HG02943 (cell line): Measurements from ENCODE around the gene IL19.

Source experiments
- ATAC-seq: cut with Tn5 transposase; IDR thresholded peaks from one replicate; pipeline ENCODE4 v1.9.1; 2021; ENCODE audit warnings: mild to moderate bottlenecking, low read depth, moderate library complexity; ENCODE audit not compliant: unreplicated experiment

IL19 gene

DNA sequence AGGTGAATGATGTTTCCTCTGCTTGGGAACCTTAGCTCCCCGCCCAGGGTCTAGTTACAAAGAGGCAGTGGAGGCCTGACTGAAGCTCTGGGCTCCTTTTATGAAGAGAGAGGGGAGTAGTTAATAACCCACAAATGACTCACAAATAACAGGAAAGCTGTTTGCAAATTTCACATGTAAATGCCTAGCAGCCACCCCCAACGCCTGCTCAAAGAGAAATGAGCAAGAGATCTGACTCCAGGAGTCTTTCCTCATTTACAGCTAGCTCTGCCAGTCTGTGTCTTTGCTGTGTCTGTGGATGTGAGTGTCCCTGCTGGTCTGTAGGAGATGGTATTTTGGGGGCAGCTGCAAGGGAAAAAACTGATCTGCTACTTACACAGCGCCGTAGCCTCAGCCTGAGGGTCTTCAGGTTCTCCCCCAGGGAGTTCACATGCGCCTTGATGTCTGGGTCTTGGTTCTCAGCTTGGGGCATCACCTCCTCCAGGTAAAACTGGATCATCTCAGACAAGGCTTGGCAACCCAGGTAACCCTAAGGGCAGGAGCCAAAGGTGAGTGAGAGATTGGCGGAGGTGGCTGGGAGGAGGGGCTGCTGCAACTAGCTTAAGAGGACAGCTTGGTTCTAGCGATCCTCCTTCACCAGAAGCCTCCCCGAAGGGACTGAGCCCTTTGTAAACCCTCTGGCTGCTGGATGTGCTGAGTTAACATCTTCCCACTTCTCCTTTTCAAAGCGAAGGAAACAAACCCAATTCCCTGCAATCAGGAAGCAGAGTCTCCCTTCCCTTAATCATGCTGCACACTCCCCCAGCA is at the start of gene IL19:
TSS of gene IL19 (plus strand) at position 243 of the 807 bp plus-strand sequence. CDS start 65,890 bp downstream, outside the sequence.
- no peak for ATAC-seq

DNA sequence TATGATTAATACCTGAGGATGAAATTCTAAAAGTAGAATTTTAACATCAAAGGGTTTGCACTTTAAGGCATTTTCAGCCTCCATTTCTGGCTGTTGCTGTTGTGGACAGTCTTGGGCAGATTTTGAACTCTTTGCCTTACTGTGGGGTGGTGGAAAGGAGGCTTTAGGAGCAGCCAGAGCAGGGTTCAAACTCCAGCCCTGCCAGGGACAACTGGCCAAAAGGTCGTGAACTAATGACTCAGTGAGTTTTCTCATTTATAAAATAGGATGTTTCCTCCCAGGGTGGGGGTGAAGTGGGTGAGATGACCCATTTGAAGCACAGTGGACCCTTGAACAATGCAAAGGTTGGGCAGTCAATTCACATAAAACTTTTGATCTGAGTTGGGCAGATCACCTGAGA is 49.1 kb upstream of the IL19 start:
- no peak for ATAC-seq

GRCh38 chr1:206722751-206723461 is 47.7 kb upstream of the IL19 start:
- no peak for ATAC-seq

DNA sequence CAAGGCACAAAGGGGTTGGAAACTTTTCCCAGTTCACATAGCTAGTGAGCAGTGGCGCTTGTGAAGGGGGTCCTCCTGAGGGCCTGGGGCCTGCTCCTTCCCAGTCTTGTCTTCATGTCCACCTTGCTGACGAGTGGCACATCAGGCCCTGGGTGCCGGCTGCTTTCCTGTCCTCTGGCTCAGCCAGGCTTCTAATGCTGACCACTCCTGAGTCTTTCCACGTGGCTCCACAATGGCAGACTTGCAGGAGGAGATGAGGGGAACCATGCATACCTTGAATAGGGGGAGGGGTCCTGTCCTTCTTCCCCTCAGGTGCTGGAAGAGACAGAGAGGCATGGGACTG is 47.1 kb upstream of the IL19 start:
- ATAC-seq, result no peak

GRCh38 chr1:206723805-206724472 is 46.6 kb upstream of the IL19 start:
- ATAC-seq, result no peak

GRCh38 chr1:206725109-206725963 is 45.2 kb upstream of the IL19 start:
- ATAC-seq, result no peak

- ATAC-seq, result no peak
These were observed 42.4 kb upstream of the IL19 start for GRCh38 chr1:206727981-206728696.

GRCh38 chr1:206728697-206728987 is 41.9 kb upstream of the IL19 start:
- ATAC-seq, result no peak

DNA sequence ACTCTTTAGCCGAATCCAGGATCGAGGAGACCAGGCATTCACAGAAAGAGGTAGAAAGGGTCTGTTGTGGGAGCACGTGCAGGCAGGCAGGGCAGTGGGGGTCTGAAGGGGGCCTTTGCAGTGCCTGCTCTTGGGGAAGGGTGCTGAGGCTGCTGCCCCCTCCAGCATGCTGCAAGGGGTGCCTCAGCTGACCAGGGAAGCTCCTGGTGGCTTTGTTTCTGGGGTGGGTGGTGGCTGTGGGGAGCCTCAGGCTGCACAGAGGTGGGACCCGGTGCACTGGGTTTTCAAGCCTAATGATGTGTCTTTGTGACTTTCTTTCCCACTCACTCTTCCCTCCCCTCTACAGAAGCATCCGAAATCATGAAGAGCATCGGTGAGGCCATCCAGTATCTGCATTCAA is 41.5 kb upstream of the IL19 start:
- ATAC-seq, result no peak

- no peak for ATAC-seq
These were observed 41.1 kb upstream of the IL19 start for GRCh38 chr1:206729507-206729906.

DNA sequence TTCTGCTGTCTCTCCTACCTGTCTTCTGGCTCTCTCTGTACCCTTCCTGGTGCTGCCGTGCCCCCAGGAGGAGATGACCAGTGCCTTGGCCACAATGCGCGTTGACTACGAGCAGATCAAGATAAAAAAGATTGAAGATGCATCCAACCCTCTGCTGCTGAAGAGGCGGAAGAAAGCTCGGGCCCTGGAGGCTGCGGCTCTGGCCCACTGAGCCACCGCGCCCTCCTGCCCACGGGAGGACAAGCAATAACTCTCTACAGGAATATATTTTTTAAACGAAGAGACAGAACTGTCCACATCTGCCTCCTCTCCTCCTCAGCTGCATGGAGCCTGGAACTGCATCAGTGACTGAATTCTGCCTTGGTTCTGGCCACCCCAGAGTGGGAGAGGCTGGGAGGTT is 38.1 kb upstream of the IL19 start:
- ATAC-seq, result no peak

GRCh38 chr1:206732992-206733391 is 37.6 kb upstream of the IL19 start:
- no peak for ATAC-seq

- no peak for ATAC-seq
These were observed 36.0 kb upstream of the IL19 start for GRCh38 chr1:206734499-206735142.

DNA sequence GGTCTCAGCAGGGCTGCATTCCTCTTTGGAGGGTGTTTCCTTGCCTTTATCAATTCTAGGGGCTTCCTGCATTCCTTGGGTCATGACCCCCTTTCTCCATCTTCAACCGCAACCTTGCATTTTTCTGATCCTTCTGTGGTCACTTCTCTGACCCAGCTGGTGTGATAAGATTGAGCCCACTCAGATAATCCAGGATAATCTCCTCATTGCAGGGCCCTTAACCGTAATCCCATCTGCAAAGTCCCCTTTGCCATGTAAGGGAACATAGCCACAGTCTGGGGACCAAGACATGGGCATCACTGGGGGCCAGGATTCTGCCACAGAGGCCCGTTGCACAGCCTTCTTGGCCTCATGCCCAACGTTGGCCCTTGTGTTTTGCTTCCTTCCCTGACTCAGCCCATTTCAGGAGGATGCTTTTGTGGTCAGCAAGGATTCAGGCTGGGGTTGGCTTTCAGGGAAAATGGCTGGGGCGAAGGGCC is 35.0 kb upstream of the IL19 start:
- no peak for ATAC-seq

DNA sequence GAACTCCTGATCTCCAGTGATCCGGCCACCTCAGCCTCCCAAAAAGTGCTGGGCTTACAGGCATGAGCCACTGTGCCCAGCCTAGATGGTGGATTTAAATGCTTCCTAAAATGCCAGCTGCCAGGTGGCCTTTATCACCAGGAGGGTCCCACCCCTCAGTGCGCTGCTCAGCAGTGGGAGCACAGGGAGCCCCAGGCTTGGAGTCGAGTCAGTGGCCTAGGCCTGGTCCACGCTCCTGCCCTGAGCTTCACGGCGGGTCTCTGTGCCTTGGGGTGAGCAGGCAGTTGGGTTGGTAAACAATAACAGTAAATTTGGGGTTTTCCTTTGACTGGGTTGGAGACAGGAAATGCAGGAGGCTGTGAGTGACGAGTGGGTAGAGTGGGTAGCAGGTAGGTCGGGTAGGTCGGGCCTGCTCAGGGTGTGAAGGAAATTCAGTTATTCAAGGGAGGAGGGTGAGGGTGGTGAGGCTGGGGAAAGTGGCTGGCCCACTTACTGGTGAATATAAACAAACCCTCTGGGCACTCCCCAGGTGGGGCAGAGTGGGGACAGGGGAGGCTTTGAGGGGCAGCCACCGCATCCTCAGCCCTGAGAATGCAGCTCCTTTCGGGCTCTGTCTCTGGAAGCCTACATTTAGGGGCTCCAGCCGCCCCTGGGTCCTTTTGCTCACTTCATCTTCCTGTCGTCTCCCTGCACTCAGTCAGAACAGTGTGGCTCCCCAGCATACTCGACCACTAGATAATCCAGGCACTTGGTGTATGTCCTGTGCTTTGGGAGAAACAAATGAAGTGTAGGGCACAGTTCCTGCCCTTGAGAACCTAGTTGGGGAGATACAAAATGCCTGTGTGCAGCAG is 33.5 kb upstream of the IL19 start:
- no peak for ATAC-seq

DNA sequence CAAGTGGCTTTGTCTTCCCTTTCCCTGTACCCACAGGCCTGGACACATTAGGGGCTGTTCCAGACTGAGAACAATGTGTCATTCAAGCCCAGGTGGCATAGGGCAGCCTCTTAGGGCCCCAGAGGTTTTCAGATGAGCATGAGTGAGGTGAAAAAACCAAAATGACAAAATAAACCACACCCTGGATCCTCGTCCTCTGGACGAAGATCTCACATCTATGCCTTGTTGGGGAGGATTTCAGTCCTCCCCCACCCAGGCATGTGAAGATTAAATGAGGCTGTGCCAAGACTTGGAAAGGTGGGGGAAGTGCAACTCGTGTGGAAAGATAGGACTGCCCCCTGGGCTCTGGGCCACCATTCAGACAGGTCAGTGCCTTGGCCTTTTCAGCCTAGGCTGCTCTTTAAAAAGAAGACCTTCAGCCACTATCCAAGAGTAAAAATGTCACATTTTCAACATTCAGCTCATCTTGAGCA is 32.8 kb upstream of the IL19 start:
- no peak for ATAC-seq

DNA sequence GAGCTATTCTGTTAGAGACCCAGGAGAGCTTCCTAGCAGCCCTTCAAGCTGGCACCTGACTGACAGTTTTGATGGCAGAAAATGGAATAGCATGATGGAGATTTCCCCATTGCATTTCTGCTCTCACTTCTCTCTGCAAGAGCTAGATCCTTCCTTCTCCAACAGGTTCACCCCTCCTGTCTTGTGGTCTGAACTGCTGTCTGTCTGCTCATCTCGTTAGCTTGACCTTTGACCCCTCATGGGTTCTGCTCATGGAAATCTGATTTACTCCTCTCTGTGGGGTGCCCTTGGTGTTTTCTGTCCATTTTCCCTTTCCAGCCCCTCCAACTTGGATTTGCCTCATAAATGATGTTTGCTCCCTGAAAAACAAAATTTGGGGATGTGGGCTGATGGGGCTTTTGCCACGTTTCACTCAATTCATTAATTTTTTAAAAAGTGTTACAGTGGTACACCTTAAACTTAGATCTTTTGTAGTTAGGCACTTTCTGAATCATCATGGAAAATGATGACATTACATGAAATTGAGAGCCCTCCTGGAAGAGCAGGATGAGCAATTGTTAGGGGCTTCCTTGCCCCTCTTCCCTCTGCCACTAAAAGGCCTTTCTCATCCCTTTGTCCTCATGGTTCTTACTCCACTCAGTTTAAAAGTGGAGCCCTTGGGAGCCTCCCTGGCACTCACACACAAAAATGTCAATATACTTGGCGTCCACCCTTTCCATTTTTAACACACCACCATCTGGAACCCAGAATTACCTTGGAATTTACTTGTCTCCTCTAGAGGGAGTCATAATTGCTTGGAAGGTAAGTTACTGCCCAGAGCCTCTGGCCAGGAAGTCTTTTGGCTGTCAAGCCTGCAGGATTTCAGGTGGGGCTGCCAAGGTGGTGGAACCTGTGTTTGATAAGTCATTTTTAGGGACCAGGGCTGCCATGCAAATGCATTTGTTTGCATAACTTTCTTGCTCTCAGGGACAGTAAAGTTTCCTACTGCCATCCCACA is 31.9 kb upstream of the IL19 start:
- no peak for ATAC-seq
